RPMI8226 (cell line): ENCODE measurements around the gene ATXN7L3.

Experiments used
- DNase-seq: peaks from one replicate; pipeline ENCODE4 v3.0.0-alpha.2; 2015

ATXN7L3 gene

DNA sequence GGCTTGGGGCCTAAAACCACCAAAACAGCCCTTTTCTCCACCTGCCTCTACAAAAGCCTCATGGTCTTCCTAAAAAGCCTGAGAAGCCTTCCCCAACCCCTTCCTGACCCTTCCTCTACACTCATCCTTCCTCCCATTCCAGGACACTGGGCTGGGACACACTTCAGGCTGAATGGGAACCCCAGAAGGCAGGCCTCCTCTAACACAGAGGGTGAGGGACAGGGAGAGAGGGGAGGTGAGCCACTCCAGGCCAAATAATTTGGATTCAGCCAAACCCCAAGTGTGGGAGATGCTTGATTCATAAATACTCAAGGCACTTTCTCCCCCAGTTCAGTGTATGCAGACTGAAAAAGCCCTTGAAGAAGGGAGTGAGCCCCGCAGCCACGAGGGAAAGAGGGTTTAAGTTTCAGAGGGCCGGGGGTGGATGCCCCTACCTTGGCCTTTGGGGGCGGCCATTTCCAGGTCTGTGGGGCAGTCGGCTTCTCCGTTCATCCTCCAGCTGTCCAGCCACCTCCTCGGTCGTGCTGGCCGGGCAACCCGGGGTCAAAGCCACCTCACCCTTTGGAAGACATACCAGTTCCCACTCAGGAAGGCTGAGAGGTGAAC, 18.2 kb upstream of the ATXN7L3 start:
- peak; percentile 31 for DNase-seq

DNA sequence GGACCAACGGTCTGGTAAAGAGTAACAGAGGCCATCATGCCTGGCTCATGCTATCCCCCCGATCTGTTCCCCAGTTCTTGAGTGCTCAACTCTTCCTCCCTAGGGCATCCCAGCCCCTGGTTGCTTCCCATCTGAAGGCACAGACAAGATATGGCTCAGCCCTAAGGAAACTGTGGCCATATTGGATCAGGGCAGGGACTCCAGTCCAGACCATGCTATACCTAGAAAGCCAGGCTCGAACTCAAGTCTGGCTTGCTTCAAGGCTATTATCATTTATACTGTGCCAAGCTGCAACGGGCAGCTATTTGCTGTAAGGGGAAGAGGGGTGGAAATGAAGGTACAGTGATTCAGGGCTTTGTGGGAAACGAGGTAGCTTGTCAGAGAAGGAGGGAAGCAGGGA, 17.0 kb upstream of the ATXN7L3 start:
- peak; percentile 33 for DNase-seq

GRCh38 chr17:44216173-44216572, 16.5 kb upstream of the ATXN7L3 start:
- peak; percentile 53 for DNase-seq

- no peak for DNase-seq
These were observed 15.2 kb upstream of the ATXN7L3 start for GRCh38 chr17:44214896-44215295.

- no peak for DNase-seq
These were observed 14.5 kb upstream of the ATXN7L3 start for GRCh38 chr17:44214230-44214494.

- no peak for DNase-seq
These were observed 13.9 kb upstream of the ATXN7L3 start for GRCh38 chr17:44213403-44214229.

GRCh38 chr17:44212507-44213402, 13.1 kb upstream of the ATXN7L3 start:
- no peak for DNase-seq

- DNase-seq, result no peak
These were observed 11.9 kb upstream of the ATXN7L3 start for GRCh38 chr17:44211281-44212265.

- peak; percentile 93 for DNase-seq
These were observed 10.9 kb upstream of the ATXN7L3 start for GRCh38 chr17:44210342-44211192.

DNA sequence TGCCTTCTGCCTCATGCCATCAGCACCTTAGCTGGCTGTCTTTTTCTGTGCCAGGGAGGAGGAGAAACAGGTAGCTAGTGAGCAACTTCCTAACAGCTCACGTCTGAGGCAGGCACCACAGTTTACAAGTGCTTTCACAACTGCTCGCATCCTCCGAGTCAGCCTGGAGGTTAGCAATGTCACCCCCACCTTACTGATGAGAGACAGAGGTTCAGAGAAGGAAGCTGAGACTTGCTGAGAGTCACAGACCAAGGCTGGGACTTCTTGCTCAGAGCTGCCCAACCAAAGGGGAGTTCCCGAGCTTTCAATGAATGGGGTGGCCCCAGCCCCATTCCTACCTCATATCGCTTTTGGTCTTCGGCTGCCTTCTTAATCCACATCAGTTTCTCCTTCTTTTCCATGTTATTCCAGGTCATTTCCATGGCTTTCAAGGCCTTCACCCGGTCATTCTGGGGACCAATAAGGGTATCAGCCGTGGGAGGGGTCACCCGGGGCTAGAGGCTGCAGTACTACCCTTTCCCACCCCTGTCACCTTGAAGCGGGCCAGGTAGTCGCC, 10.2 kb upstream of the ATXN7L3 start:
- DNase-seq, result no peak

GRCh38 chr17:44207743-44208142, 8.1 kb upstream of the ATXN7L3 start:
- no peak for DNase-seq

GRCh38 chr17:44207319-44207718, 7.6 kb upstream of the ATXN7L3 start:
- DNase-seq, result no peak

DNA sequence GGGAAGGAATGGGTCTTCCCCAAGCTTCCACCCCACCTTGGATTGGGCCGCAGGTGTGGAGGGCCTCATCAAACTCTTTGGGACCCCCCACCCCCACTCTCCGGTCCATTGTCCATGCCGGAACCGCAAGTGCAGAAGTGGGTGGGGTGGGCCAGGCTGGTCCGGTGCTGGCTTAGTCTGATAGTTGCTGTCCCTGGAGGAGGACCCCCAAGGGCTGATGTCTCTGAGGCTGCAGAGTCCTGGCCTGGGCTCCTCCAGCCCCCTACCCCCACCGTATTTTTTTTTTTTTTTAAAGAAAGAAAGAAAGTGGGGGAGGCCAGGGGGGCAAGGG, 7.1 kb upstream of the ATXN7L3 start:
- DNase-seq, result no peak

DNA sequence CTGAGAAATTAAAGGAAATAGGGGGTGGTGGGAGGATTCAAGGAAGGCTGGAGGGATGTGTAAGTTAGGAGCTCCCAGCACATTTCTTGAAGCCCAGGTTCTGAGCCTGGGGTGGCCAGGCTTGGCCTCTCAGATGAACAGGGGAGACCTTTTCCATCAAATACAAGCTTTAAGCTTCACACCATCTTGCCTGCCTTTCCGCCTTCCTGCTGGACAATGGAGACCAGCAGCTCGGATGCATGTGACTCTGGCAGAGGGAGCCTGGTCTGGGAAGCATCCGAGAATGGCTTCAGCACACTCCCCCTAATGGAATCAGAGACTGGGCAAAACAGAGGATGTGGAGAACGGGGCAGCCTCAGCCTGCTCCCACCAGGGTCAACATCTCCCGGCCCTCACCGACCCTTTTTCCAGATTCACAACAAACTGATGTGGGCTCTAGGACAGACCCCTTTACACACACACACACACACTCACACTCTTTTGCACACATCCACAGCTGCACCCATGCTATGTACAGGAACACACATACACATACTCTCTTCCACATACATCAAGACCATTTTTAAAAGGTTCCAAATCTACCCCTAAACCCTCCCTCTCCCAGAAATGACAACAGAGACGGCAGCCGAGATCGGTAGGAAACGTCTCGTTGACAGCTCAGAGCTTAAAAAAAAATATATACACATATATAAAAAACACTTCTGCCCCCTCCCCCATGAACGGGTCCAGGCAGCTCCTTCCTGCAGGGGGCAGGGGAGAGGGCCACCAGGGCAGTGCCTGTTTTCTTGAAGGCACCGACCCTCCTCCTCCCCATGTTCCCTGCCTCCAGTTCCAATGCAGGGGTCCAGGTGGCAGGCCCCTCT, 6.5 kb upstream of the ATXN7L3 start:
- DNase-seq, result no peak

GRCh38 chr17:44204441-44204882, 4.8 kb upstream of the ATXN7L3 start:
- no peak for DNase-seq

DNA sequence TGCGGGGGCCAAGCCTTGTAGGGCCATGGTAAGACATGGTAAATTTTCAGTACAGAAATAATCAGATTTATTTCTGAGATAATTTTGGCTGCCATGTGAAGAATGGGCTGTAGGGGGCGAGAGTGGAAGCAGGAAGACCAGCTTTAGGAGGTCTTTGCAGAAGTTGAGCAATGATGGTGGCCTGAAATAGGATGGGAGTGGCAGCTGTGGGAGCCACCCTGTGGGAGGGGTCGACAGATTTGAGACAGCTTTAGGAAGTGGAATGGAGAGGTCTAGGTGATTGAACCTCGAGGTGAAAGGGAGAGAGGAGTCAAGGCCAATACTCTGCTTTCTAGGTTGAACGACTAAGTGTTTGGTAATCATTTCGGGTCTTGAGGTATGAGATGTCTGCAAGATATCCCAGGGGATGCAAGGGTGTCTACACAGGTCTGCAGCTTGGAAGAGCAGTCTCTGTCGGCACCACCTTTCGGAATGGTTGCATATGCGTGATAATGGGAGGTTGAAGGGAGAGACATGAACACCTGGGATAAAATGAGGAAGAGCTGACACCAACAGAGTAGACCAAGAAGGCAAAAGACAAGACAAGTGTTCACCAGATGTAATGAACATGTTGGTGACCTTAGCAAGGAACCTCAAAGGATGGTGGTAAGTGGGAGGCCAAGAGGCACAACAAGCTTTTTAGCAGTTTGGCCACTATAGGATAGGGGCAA, 4.2 kb upstream of the ATXN7L3 start:
- peak; percentile 68 for DNase-seq

- DNase-seq, result no peak
These were observed 3.1 kb upstream of the ATXN7L3 start for GRCh38 chr17:44202756-44203155.

GRCh38 chr17:44200478-44201155, 933 bp upstream of the ATXN7L3 start:
- DNase-seq, result no peak
